DMS53 treated with DMSO at 0.1 percent for 48 hours (cell line): Measurements from ENCODE around the gene ZMYND10.

Source experiments
- DNase-seq: peaks from one replicate; lab custom pipeline; 2025; ENCODE audit not compliant: unreplicated experiment; lab: John Stamatoyannopoulos, UW

The ZMYND10 gene

DNA sequence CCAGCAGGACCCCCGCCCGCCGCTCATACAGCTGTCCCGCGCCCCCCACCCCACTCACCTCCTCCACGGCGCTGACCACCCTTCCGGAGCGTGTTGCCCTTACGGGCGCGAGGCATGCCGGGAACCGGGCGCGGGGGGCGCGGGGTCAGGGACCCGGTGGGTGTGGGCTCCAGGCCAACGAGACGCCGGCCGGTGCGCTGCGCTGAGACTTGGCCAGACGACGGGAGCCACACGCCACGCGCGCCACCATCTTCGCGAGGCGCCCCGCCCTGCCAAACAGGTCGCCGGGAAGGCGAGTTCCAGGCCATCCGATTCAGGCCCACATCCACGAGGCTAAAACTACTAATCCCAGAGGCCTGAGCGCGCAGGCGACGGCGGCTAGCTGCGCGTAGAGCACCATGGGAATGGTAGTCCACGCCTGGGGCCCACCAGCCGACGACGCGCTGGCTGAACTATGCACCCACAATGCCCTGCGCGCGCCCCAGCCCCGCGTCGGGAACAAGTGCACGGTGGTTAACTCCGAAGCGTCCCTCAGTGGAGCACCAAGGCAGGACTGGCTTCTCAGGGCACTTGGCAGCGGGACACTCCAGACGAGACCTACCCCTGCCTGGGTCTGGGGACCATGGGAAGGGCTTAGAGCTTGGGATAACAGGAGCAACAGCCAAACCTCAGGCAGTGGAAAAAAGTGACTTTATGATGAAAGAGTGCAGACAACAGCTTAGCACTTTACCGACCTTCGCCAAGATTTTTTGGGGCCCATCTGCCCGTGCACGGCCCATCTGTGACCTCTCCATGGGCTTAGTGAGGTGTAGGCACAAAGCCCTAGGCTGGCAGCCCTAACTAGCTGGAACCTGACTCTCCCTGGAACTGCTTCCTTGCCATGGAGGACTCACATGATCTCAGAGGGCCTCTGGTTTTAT lies 53.1 kb downstream of the ZMYND10 start, which contains the start of gene IFRD2:
TSS of gene IFRD2 (minus strand) at position 271 of the 920 bp plus-strand sequence. CDS start at position 116, 155 bp downstream.
- peak; percentile 75 for DNase-seq
